ENCODE results near the gene KIFC3.
"Not testable (repeated sequence)": the region's sequence is repeated elsewhere in the genome, so short reads cannot be mapped to it uniquely, and the experiment has no call there.

Gene KIFC3

GRCh38 chr16:57741660-57742191 lies 60.6 kb downstream of the KIFC3 start:
- H3K27ac Mint-ChIP-seq: no peak overlapping the region
- H3K4me3 Mint-ChIP-seq: no peak overlapping the region
- peaks cover 10% of the 10 kb centered on the region for H3K36me3 Mint-ChIP-seq
- H3K4me1 Mint-ChIP-seq: peaks cover 2% of the 10 kb centered on the region
- no peaks in the 10 kb centered on the region for H3K27me3 Mint-ChIP-seq
- H3K9me3 Mint-ChIP-seq: no peaks in the 10 kb centered on the region
- no peak for ATAC-seq

GRCh38 chr16:57740423-57741071 lies 61.7 kb downstream of the KIFC3 start:
- no peaks in the 10 kb centered on the region for H3K27me3 Mint-ChIP-seq
- no peak overlapping the region for H3K4me3 Mint-ChIP-seq
- no peaks in the 10 kb centered on the region for H3K9me3 Mint-ChIP-seq
- H3K36me3 Mint-ChIP-seq: peaks cover under 1% of the 10 kb centered on the region
- H3K4me1 Mint-ChIP-seq: peaks cover 14% of the 10 kb centered on the region
- ATAC-seq: no peak
- no peak overlapping the region for H3K27ac Mint-ChIP-seq

DNA sequence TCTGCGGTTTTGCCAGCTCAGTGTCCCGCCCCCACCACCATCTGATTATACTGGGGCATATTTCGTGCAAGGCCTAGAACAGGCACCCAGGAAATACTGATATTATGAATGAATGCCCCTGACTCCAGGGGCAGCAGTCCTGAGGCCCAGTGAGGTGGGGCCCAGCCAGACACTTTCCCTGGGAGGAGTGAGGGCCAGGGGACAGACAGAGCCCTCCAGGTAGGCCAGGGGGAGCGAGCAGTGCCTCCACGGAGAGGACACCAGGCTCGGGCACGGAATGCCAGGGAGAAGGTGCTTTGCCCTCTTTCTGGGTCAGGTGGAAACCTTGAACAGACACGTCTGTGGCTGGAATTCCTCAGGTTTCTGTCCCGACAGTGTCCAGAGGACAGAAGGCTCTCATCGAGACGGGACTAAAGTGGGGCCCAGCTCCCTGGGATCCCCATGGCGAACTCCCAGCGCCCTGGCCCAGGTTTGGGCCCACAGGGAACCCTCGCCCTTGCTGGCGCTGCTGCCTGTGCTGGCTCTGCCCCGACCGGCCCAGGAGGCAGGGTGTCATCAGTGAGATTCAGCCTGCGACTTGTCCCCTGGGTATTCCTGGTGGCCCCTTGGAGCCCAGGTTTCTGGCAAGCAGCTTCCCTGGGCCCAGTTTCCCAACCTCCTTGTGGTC lies 62.4 kb downstream of the KIFC3 start:
- Mint-ChIP-seq H3K36me3 (no peaks in the 10 kb centered on the region), H3K4me3 (no peak overlapping the region), H3K4me1 (peaks cover 15% of the 10 kb centered on the region), H3K27ac (no peak overlapping the region), H3K9me3 (no peaks in the 10 kb centered on the region), H3K27me3 (no peaks in the 10 kb centered on the region)
- no peak for ATAC-seq

GRCh38 chr16:57738844-57739243 lies 63.4 kb downstream of the KIFC3 start:
- no peak for ATAC-seq
- H3K27me3 Mint-ChIP-seq: no peaks in the 10 kb centered on the region
- H3K4me1 Mint-ChIP-seq: peaks cover 15% of the 10 kb centered on the region
- H3K36me3 Mint-ChIP-seq: no peaks in the 10 kb centered on the region
- no peaks in the 10 kb centered on the region for H3K9me3 Mint-ChIP-seq
- no peak overlapping the region for H3K4me3 Mint-ChIP-seq
- H3K27ac Mint-ChIP-seq: no peak overlapping the region

DNA sequence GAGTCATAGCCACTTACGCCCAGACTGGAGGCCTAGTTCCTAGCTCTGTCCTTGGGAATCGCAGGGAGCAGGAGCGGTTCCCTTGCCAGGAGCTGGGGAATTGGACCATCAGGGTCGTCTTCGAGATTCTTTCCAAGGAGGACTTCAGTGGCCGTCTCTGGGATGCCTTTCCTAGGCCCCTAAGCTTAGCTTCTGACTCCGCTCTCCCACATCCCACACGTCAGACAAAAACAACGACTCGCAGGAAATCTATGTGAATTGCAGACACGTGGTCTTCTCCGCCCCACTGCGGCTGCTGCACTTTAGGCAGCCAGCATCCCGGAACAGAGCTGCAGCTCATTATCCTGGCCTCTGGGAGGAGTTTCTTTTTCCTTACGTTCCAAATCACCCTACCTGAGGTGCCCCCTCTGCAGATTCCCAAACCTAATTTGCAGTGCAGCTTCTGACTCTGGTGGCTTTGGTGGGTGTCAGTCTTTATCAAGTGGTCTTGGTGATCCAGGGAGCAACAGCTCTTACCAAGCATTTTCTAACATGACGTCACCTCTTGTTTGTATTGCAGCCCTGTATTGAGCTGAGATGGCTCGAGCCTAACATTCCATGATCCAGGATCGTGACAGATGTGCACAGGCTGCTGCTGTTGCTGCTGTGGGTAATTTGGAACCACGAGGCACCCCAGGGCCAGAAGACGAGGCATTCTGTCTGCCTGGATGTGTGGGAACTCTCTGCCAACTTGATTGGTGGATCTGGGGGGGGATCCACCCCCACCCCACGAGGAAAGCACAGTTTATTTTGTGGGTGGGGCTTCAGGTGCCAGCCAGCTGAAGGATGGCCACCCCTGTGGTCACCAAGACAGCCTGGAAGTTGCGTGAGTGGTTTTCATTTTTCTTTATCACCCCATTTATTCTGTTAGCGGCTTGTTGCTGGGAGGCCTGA lies 65.6 kb downstream of the KIFC3 start:
- peaks cover 2% of the 10 kb centered on the region for H3K9me3 Mint-ChIP-seq
- H3K36me3 Mint-ChIP-seq: peaks cover 10% of the 10 kb centered on the region
- ATAC-seq: no peak
- no peaks in the 10 kb centered on the region for H3K27me3 Mint-ChIP-seq
- H3K27ac Mint-ChIP-seq: peak overlapping the region; percentile 91
- H3K4me1 Mint-ChIP-seq: peaks cover 15% of the 10 kb centered on the region
- peak overlapping the region; percentile 89 for H3K4me3 Mint-ChIP-seq

DNA sequence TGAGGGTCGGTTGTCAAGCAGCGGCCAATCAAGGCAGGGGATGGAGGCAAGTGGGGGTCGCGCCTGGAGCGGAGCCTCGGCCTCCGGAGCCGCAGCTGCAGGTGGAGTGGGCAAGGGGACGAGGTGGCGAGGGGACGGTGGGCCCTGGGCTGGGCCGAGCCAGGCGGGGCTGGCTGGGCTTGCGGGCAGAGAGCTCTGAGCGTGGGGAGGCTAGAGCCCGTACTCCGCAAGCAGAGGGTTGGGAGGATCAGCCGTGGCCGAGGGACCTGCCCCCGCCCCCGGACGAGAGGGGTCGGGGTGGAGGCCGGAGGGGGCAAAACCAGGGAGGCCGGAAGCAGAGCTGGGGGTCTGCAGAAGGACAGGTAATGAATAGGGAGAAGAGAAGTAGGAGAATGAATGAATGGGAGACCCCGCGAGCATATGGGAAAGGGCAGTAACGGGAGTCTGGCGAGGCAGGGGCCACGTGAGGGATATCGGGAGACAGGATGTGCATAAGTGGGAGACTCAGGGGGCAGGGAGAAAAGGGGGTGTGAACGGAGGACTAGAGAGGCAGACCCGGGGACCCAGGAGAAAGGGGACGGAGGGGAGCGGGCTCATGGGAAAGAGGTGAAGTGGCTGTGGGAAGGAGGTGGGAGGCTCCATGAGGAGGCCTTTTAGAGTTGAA lies 66.4 kb downstream of the KIFC3 start, which contains the start of gene KATNB1:
KATNB1 (plus strand) TSS at position 16 of the 664 bp plus-strand sequence. CDS start 1,474 bp downstream, outside the sequence.
- Mint-ChIP-seq H3K36me3 (peaks cover 10% of the 10 kb centered on the region), H3K4me3 (peak within 1 kb of the TSS; percentile 89), H3K9me3 (peaks cover 2% of the 10 kb centered on the region), H3K27ac (peak within 1 kb of the TSS; percentile 91), H3K4me1 (peaks cover 15% of the 10 kb centered on the region), H3K27me3 (no peaks in the 10 kb centered on the region)
- peak; percentile 44 for ATAC-seq

- Mint-ChIP-seq H3K4me1 (peaks cover 15% of the 10 kb centered on the region), H3K9me3 (peaks cover 4% of the 10 kb centered on the region), H3K36me3 (peaks cover 10% of the 10 kb centered on the region), H3K4me3 (peak overlapping the region; percentile 89), H3K27me3 (no peaks in the 10 kb centered on the region), H3K27ac (peak overlapping the region; percentile 91)
- ATAC-seq: peak; percentile 95
These were observed 67.2 kb downstream of the KIFC3 start for GRCh38 chr16:57734925-57735754.

- H3K4me1 Mint-ChIP-seq: peaks cover 15% of the 10 kb centered on the region
- H3K27me3 Mint-ChIP-seq: no peaks in the 10 kb centered on the region
- no peak for ATAC-seq
- H3K9me3 Mint-ChIP-seq: peaks cover 9% of the 10 kb centered on the region
- peak overlapping the region; percentile 89 for H3K4me3 Mint-ChIP-seq
- H3K27ac Mint-ChIP-seq: peak overlapping the region; percentile 91
- peaks cover 10% of the 10 kb centered on the region for H3K36me3 Mint-ChIP-seq
These were observed 67.9 kb downstream of the KIFC3 start for GRCh38 chr16:57734308-57734924.

DNA sequence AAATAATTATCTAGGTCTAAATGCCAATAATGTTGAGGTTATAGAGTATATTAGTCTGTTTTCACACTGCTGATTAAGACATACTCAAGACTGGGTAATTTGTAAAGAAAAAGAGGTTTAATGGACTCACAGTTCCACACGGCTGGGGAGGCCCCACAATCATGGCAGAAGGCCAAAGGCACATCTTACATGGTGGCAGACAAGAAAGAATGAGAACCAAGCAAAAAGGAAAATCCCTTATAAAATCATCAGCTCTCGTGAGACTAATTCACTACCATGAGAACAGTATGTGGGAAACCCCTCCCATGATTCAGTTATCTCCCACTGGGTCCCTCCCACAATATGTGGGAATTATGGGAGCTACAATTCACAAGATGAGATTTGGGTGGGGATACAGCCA lies 69.6 kb downstream of the KIFC3 start:
- ATAC-seq: no peak
- peaks cover 15% of the 10 kb centered on the region for H3K4me1 Mint-ChIP-seq
- H3K27me3 Mint-ChIP-seq: no peaks in the 10 kb centered on the region
- peaks cover 16% of the 10 kb centered on the region for H3K9me3 Mint-ChIP-seq
- H3K27ac Mint-ChIP-seq: no peak overlapping the region
- H3K36me3 Mint-ChIP-seq: peaks cover 10% of the 10 kb centered on the region
- H3K4me3 Mint-ChIP-seq: no peak overlapping the region

DNA sequence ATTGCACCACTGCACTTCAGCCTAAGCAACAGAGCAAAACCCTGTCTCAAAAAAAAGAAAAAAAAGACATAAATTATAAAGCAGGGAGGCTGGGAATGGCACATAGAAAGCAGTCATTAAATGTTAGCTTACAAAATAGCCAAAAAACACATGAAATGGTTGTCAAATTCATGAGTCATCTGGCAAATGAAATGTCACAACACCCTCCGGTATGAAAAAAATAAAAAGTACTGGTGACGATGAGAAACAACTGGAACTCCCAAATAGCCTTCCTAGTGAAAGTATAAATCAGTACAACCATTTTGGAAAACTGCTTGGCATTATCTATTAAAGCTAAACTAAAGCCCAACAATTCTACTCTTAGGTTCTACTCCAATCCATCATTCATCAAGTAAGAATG lies 70.3 kb downstream of the KIFC3 start:
- Mint-ChIP-seq H3K4me3 (no peak overlapping the region), H3K4me1 (peaks cover 15% of the 10 kb centered on the region), H3K36me3 (peaks cover 10% of the 10 kb centered on the region), H3K9me3 (peaks cover 16% of the 10 kb centered on the region), H3K27ac (no peak overlapping the region), H3K27me3 (no peaks in the 10 kb centered on the region)
- ATAC-seq: no peak

DNA sequence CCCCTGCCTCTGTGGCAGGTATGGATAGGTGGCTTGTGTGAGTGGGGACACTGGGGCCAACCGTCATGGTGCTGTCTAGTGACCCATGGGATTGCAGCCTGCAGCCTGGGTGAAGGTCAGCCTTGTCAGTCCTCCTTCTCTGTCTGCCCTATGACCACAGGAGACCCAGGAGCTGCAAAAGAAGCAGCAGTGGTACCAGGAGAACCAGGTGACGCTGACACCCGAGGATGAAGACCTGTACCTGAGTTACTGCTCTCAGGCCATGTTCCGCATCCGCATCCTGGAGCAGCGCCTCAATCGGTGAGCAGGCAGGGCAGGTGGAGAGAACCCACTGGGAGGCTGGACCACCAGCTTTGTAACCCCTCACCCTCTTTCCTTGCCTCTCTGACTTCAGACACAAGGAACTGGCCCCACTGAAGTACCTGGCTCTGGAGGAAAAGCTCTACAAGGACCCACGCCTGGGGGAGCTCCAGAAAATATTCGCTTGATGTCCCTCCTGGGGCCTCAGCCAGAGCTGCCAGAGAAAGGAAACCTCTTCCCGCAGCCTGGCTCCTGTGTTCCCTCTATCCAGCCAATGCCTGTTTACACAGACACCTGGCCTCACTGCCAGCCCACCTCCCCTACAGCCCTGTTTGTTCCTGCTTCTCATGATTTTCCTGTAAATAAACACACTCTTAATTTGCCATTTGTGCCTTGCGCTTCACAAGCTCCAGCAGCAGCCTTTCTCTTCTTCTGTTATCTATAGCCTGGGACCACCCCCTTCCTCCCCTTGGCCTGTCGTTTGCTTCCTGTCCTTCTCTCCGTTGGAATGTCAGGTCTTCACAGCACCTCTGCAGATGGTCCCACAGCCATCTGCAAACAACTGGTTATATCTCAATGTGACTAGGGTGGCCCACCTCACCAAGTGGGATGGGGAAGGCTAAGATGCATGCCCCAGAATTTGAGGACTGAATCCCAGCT lies 71.2 kb downstream of the KIFC3 start:
- Mint-ChIP-seq H3K27me3 (no peaks in the 10 kb centered on the region), H3K36me3 (peaks cover 10% of the 10 kb centered on the region), H3K9me3 (peaks cover 16% of the 10 kb centered on the region), H3K27ac (no peak overlapping the region), H3K4me1 (peaks cover 6% of the 10 kb centered on the region), H3K4me3 (no peak overlapping the region)
- ATAC-seq: no peak

DNA sequence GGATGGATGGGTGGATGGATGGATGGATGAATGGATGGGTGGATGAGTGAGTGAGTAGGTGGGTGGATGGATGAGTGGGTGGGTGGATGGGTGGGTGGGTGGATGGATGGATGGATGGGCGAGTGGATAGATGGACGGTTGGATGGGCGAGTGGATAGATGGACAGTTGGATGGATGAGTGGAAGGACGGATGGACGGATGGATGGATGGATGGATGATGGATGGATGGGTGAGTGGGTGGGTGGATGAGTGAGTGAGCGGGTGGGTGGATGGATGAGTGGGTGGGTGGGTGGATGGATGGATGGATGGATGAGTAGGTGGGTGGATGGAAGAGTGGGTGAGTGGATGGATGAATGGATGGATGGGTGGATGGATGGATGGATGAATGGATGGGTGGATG lies 72.4 kb downstream of the KIFC3 start:
- ATAC-seq, H3K36me3 Mint-ChIP-seq, H3K27ac Mint-ChIP-seq, H3K4me3 Mint-ChIP-seq, H3K27me3 Mint-ChIP-seq: not testable (repeated sequence)
- Mint-ChIP-seq H3K9me3 (peaks cover 16% of the 10 kb centered on the region), H3K4me1 (peaks cover 12% of the 10 kb centered on the region)

GRCh38 chr16:57729182-57729484 lies 73.2 kb downstream of the KIFC3 start:
- H3K4me1 Mint-ChIP-seq: peaks cover 16% of the 10 kb centered on the region
- no peak for ATAC-seq
- H3K9me3 Mint-ChIP-seq: peaks cover 16% of the 10 kb centered on the region
- H3K27me3 Mint-ChIP-seq: no peaks in the 10 kb centered on the region
- no peak overlapping the region for H3K4me3 Mint-ChIP-seq
- H3K27ac Mint-ChIP-seq: no peak overlapping the region
- peaks cover 10% of the 10 kb centered on the region for H3K36me3 Mint-ChIP-seq
